WI38 (cell line): ENCODE data around the gene CORIN.

Source experiments
- H3K4me3 ChIP-seq: 2 replicates; pipeline ENCODE4 v1.5.1; 2011; ENCODE audit warnings: low read depth, mild to moderate bottlenecking, control low read depth, low read length
- TF ChIP-seq, protein P1 (sequence below): IDR thresholded peaks from 2 replicates; pipeline ENCODE4 v1.5.1; 2012; ENCODE audit warnings: low read depth, mild to moderate bottlenecking, control low read depth, low read length

Gene CORIN

GRCh38 chr4:47863486-47863885, 25.6 kb upstream of the CORIN start:
- TF ChIP-seq, protein P1, sequence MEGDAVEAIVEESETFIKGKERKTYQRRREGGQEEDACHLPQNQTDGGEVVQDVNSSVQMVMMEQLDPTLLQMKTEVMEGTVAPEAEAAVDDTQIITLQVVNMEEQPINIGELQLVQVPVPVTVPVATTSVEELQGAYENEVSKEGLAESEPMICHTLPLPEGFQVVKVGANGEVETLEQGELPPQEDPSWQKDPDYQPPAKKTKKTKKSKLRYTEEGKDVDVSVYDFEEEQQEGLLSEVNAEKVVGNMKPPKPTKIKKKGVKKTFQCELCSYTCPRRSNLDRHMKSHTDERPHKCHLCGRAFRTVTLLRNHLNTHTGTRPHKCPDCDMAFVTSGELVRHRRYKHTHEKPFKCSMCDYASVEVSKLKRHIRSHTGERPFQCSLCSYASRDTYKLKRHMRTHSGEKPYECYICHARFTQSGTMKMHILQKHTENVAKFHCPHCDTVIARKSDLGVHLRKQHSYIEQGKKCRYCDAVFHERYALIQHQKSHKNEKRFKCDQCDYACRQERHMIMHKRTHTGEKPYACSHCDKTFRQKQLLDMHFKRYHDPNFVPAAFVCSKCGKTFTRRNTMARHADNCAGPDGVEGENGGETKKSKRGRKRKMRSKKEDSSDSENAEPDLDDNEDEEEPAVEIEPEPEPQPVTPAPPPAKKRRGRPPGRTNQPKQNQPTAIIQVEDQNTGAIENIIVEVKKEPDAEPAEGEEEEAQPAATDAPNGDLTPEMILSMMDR = no peak

GRCh38 chr4:47862297-47862696, 24.4 kb upstream of the CORIN start:
- TF ChIP-seq, protein P1 = no peak
- no peak overlapping the region for H3K4me3 ChIP-seq

More at GRCh38 chr4:47863486-47863885, 25.6 kb upstream of the CORIN start:
- H3K4me3 ChIP-seq = no peak overlapping the region

- TF ChIP-seq, protein P1 = no peak
- H3K4me3 ChIP-seq = no peak overlapping the region
These were observed 22.4 kb upstream of the CORIN start for GRCh38 chr4:47860305-47860704.

GRCh38 chr4:47858006-47858405, 20.1 kb upstream of the CORIN start:
- H3K4me3 ChIP-seq = no peak overlapping the region
- TF ChIP-seq, protein P1 = no peak

- H3K4me3 ChIP-seq = no peak overlapping the region
- TF ChIP-seq, protein P1 = no peak
These were observed 18.8 kb upstream of the CORIN start for GRCh38 chr4:47856713-47857112.

GRCh38 chr4:47855350-47855749, 17.5 kb upstream of the CORIN start:
- TF ChIP-seq, protein P1 = no peak
- no peak overlapping the region for H3K4me3 ChIP-seq

DNA sequence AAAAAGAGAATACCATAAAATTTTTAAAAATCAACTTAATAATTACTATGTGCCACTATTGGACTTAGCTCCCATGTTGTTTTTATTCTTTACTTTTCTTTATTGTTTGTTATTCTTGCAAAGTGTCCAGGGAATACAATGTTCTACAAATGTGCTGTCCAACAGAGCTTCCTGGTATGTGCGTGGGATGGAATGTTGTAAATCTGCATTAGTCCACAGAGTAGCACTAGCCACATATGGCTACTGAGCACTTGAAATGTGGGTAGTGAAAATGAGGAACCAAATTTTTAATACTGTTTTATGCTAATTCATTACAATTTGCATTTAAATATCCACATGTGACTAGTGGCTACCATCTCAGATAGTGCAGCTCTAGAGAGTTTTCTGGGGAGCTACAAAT, 14.3 kb upstream of the CORIN start:
- TF ChIP-seq, protein P1 = no peak

More for the DNA sequence above, 14.3 kb upstream of the CORIN start:
- no peak overlapping the region for H3K4me3 ChIP-seq
